ENCODE results near the gene CXCL14.

The CXCL14 gene

DNA sequence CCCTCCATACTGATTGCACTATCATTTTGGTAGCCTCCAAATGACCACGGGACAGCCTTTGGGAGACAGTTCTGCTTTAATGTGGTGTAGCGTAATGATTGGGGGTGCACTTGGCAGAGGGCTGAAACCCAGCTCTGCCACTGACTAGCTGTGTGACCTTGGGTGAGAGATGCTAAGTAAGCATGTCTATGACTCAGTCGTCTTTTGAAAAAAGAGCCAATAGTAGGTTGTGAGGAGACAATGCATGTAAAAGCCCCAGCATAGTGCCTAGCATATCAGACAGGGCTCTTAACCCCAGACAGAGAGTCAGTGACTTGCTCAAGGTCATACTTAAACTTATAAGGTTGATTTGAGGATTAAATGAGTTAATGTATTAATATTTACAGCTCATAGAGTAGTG, 18.0 kb upstream of the CXCL14 start:
- H3K36me3 ChIP-seq (ENCODE audit: control insufficient read depth, insufficient read depth, low read length): no peaks in the 10 kb centered on the region
- no peak overlapping the region for H3K27ac ChIP-seq (ENCODE audit: low read depth, low read length)
- H3K27me3 ChIP-seq (ENCODE audit: control insufficient read depth, insufficient read depth, low read length): peaks cover 23% of the 10 kb centered on the region; the same call in 1 of the 2 replicates
- H3K4me3 ChIP-seq (ENCODE audit: low read depth, low read length): no peak overlapping the region
- no peak overlapping the region for H3K9ac ChIP-seq (ENCODE audit: low read length)
- no peaks in the 10 kb centered on the region for H3K4me1 ChIP-seq (ENCODE audit: control insufficient read depth, insufficient read depth, low read length)
- H3K9me3 ChIP-seq (ENCODE audit: control insufficient read depth, insufficient read depth, low read depth, low read length): no peaks in the 10 kb centered on the region

DNA sequence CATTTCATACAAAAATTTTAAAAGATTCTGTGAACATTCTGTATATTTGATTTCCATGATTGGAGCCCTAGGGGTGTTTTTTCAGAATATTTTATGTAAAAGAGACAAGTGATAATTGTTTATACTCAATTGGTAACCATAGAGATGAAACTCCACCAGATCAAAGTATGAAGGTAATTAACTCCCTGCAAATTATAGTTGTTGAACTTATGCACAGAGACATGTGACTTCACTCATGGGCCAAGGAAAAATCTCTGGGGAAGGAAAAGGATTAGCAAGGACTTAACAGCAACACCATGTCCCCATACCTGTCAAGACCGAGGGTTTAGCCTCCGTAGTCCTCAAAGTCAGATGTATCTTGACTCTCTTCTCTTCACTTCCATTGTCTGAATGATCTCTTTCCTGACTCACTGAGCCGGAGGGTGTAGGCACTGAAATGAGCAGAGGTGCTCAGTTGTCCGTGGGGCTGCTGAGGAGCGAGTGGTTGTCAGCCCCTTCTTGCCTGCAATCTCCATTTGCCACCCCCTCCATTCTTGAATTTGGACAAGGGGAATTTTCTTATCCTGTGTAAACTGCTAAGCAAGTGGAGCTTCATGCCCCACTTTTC, 17.5 kb upstream of the CXCL14 start:
- Histone ChIP-seq H3K27ac (ENCODE audit: low read depth, low read length) (no peak overlapping the region), H3K9ac (ENCODE audit: low read length) (no peak overlapping the region)

DNA sequence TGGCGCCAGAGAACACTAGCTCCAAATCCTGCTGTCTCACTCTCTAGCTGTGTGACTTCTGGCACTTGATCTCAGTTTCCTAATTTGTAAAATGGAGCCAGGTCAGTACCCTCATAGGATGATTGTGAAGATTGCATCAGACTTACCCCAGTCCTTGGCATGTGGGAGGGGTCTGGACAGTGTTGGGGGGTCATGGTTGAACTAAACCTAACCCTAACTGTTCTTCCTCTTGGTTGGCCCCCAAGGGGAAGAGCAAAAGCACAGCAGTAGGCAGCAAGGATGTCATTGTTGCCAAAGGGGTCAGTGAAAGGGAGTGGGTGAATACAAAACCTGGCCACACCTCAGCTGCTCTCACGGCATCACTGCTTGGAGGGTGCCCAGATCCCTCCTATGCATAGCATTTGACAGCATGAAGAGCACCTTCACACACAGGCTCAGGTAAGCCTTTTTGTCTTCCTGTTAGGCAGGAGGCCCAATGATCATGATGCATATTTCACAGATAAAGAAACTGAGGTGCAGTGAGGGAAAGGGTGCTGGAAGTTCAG, 15.7 kb upstream of the CXCL14 start:
- no peak overlapping the region for H3K4me3 ChIP-seq (ENCODE audit: low read depth, low read length)
- no peak overlapping the region for H3K27ac ChIP-seq (ENCODE audit: low read depth, low read length)
- H3K9me3 ChIP-seq (ENCODE audit: control insufficient read depth, insufficient read depth, low read depth, low read length): no peaks in the 10 kb centered on the region
- H3K9ac ChIP-seq (ENCODE audit: low read length): no peak overlapping the region
- H3K4me1 ChIP-seq (ENCODE audit: control insufficient read depth, insufficient read depth, low read length): no peaks in the 10 kb centered on the region
- H3K36me3 ChIP-seq (ENCODE audit: control insufficient read depth, insufficient read depth, low read length): no peaks in the 10 kb centered on the region
- H3K27me3 ChIP-seq (ENCODE audit: control insufficient read depth, insufficient read depth, low read length): peaks cover 21% of the 10 kb centered on the region; the same call in 1 of the 2 replicates

More for the DNA sequence above, 17.5 kb upstream of the CXCL14 start:
- Histone ChIP-seq H3K4me1 (ENCODE audit: control insufficient read depth, insufficient read depth, low read length) (no peaks in the 10 kb centered on the region), H3K4me3 (ENCODE audit: low read depth, low read length) (no peak overlapping the region), H3K9me3 (ENCODE audit: control insufficient read depth, insufficient read depth, low read depth, low read length) (no peaks in the 10 kb centered on the region), H3K36me3 (ENCODE audit: control insufficient read depth, insufficient read depth, low read length) (no peaks in the 10 kb centered on the region), H3K27me3 (ENCODE audit: control insufficient read depth, insufficient read depth, low read length) (peaks cover 21% of the 10 kb centered on the region; the same call in 1 of the 2 replicates)

DNA sequence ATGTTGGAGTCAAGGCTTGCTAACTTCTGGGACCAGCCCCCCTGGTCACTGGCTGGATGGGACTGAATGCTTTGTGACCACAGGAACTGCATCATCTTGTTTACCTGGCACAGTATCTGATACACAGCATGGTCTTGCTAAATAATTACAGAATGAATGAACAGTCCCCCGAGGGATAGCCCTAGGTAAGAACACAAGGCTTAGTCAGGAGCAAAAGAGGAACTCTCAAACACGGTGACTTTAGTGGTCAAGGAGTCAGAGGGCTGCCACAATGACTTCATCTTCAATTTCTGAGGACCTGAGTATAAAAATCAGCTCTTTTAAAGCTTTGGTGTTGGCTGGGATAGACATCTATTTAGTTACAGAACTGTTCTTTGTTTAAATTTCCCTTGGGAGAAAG, 15.1 kb upstream of the CXCL14 start:
- H3K27me3 ChIP-seq (ENCODE audit: control insufficient read depth, insufficient read depth, low read length): peaks cover 20% of the 10 kb centered on the region; the same call in 1 of the 2 replicates
- H3K36me3 ChIP-seq (ENCODE audit: control insufficient read depth, insufficient read depth, low read length): no peaks in the 10 kb centered on the region
- no peak overlapping the region for H3K27ac ChIP-seq (ENCODE audit: low read depth, low read length)
- no peaks in the 10 kb centered on the region for H3K9me3 ChIP-seq (ENCODE audit: control insufficient read depth, insufficient read depth, low read depth, low read length)
- H3K9ac ChIP-seq (ENCODE audit: low read length): no peak overlapping the region
- H3K4me1 ChIP-seq (ENCODE audit: control insufficient read depth, insufficient read depth, low read length): no peaks in the 10 kb centered on the region
- H3K4me3 ChIP-seq (ENCODE audit: low read depth, low read length): no peak overlapping the region

DNA sequence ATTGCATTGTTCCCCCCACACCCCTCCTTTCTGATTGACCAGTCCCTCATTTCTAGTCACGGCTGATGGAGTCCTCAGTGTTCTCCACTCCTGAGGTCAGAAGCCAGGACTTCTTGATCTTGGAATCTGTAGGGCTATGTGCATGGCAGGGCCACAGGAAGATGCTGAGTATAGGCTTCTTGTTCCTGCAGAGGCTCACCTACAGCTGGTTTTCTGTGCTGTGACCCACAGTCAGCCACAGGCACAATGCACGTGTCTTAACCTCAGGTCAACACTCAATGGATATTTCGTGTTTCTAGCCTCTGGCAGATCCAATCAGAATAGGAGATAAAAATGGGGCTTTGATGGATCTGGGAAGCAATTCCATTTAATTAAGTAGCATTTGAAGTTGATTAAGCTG, 14.3 kb upstream of the CXCL14 start:
- Histone ChIP-seq H3K27me3 (ENCODE audit: control insufficient read depth, insufficient read depth, low read length) (peaks cover 18% of the 10 kb centered on the region; the same call in 1 of the 2 replicates), H3K9ac (ENCODE audit: low read length) (no peak overlapping the region), H3K27ac (ENCODE audit: low read depth, low read length) (no peak overlapping the region), H3K4me3 (ENCODE audit: low read depth, low read length) (no peak overlapping the region), H3K36me3 (ENCODE audit: control insufficient read depth, insufficient read depth, low read length) (no peaks in the 10 kb centered on the region), H3K9me3 (ENCODE audit: control insufficient read depth, insufficient read depth, low read depth, low read length) (no peaks in the 10 kb centered on the region), H3K4me1 (ENCODE audit: control insufficient read depth, insufficient read depth, low read length) (no peaks in the 10 kb centered on the region)

DNA sequence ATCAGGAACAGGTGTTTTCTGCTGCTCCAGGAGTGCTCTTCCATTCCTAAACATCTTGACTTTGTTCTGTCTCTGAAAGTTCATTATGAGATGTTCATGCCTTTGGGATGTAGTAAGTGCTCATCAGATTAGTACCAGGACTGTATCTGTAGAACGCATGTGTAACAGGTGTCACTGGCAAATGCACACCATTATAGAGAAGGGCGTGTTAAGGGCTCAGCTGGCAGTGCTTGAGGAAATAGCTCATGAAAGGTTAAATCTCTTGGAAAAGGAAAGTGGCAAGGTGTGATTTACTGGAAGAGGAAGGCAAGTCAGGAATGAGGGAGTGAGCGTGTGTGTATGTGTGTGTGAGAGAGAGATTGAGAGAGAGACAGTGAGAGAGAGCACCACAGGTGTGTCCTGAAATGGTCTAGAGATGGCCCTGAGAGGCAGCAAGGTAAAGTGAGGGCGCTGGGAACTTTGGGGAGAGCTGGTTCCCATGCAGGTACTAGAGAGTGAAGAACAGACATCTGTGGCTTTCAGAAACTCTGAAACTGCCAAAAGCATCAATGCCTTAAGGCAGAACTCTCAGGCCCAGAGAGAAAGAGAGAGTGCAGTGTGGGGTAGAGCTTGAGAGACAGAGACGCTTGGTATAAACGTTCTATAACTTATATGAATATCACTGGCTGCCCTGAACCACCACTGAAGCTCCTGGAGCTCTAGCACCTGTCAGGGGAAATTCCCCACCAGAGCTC, 13.7 kb upstream of the CXCL14 start:
- H3K27ac ChIP-seq (ENCODE audit: low read depth, low read length): no peak overlapping the region
- H3K27me3 ChIP-seq (ENCODE audit: control insufficient read depth, insufficient read depth, low read length): peaks cover 18% of the 10 kb centered on the region; the same call in 1 of the 2 replicates
- no peaks in the 10 kb centered on the region for H3K4me1 ChIP-seq (ENCODE audit: control insufficient read depth, insufficient read depth, low read length)
- H3K9ac ChIP-seq (ENCODE audit: low read length): no peak overlapping the region
- no peak overlapping the region for H3K4me3 ChIP-seq (ENCODE audit: low read depth, low read length)
- no peaks in the 10 kb centered on the region for H3K36me3 ChIP-seq (ENCODE audit: control insufficient read depth, insufficient read depth, low read length)
- no peaks in the 10 kb centered on the region for H3K9me3 ChIP-seq (ENCODE audit: control insufficient read depth, insufficient read depth, low read depth, low read length)

DNA sequence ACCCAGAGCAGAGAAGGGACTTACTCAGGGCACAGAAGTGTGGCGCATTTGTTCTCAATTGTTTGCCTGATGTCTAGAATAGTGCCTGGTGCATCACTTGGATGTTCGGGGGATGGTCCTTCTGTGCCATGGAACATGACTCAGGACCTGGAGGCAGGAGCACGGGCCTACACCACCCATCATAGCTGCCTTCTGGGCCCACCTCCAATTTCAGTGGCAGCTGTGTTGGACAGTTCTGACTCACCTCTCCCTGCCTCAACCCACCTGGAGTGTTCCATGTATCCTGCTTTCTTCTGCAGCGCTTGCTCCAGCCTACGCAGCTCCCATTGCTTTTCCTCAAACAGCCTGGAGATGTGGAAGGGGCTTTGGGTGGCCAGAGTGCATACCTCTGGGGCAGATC, 12.5 kb upstream of the CXCL14 start:
- H3K4me3 ChIP-seq (ENCODE audit: low read depth, low read length): no peak overlapping the region
- H3K9me3 ChIP-seq (ENCODE audit: control insufficient read depth, insufficient read depth, low read depth, low read length): no peaks in the 10 kb centered on the region
- no peaks in the 10 kb centered on the region for H3K4me1 ChIP-seq (ENCODE audit: control insufficient read depth, insufficient read depth, low read length)
- no peak overlapping the region for H3K9ac ChIP-seq (ENCODE audit: low read length)
- H3K27me3 ChIP-seq (ENCODE audit: control insufficient read depth, insufficient read depth, low read length): peaks cover 18% of the 10 kb centered on the region; the same call in 1 of the 2 replicates
- H3K36me3 ChIP-seq (ENCODE audit: control insufficient read depth, insufficient read depth, low read length): no peaks in the 10 kb centered on the region
- no peak overlapping the region for H3K27ac ChIP-seq (ENCODE audit: low read depth, low read length)

DNA sequence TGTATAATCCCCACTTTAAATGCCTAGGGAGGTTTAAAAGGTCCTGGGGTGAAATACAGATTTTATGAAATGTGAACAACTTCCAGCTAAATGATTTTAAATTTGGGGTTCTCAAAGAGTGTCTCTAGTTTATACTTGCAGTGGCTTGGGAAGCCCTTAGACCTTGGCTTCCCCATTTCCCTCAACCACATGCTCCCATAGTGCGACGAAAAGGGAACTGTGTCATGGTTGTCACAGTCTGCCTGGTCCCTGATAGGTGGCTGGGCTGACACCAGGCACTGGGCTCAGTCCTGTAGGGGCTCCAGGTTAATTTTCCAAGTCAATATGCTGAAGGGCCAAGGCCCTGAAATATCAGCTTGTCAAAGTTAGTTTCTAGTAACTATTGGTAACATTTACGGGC, 10.4 kb upstream of the CXCL14 start:
- no peak overlapping the region for H3K4me3 ChIP-seq (ENCODE audit: low read depth, low read length)
- no peak overlapping the region for H3K27ac ChIP-seq (ENCODE audit: low read depth, low read length)
- H3K9me3 ChIP-seq (ENCODE audit: control insufficient read depth, insufficient read depth, low read depth, low read length): no peaks in the 10 kb centered on the region
- no peaks in the 10 kb centered on the region for H3K4me1 ChIP-seq (ENCODE audit: control insufficient read depth, insufficient read depth, low read length)
- H3K27me3 ChIP-seq (ENCODE audit: control insufficient read depth, insufficient read depth, low read length): peaks cover 19% of the 10 kb centered on the region; the same call in 1 of the 2 replicates
- no peaks in the 10 kb centered on the region for H3K36me3 ChIP-seq (ENCODE audit: control insufficient read depth, insufficient read depth, low read length)
- no peak overlapping the region for H3K9ac ChIP-seq (ENCODE audit: low read length)

DNA sequence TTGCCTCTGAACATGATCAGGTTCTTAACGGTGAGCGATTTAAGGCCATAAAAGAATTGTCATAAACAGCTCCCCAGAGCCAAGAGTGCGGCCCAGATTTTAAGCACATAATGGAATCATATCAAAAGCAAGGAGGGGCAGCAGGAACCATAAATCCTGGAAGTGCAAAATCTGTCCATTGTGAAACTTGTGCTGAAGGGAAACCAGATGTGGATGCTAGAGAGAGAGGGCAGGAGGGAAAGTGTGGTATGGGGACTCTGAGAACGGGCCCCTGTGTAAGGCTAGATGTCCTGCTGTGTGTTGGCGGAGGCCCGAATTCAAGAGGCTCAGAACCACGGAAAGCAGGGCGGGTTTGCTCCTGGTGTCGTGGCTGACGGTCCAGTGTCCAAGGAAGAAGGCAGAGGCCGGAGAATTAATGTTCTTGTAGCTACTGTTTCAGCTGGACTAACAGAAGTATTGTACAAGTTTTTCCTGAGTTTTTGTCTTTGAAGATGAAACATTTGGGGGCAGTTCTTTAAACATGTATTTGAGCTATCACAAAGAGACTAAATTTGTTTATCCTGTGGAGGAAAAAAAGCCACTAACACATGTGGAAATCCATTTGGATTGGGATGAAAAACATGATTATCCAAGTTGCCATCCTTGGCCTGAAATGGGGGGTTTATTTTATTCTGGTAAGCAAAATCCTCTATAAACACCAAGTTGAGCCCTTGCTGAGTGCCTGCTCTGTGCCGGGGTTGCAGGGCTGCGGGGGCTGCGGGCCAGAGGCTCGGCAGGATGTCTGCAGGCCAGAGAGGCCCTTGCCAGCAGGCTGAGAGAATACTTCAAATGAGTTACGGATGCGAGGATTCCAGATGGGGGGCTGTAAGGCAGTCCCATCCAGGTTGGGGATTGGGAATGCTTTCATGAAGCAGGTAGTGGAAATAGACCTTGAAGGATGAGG, 9.2 kb upstream of the CXCL14 start:
- Histone ChIP-seq H3K36me3 (ENCODE audit: control insufficient read depth, insufficient read depth, low read length) (no peaks in the 10 kb centered on the region), H3K27ac (ENCODE audit: low read depth, low read length) (no peak overlapping the region), H3K4me3 (ENCODE audit: low read depth, low read length) (no peak overlapping the region), H3K9me3 (ENCODE audit: control insufficient read depth, insufficient read depth, low read depth, low read length) (no peaks in the 10 kb centered on the region), H3K9ac (ENCODE audit: low read length) (no peak overlapping the region), H3K4me1 (ENCODE audit: control insufficient read depth, insufficient read depth, low read length) (no peaks in the 10 kb centered on the region), H3K27me3 (ENCODE audit: control insufficient read depth, insufficient read depth, low read length) (peaks cover 28% of the 10 kb centered on the region; the same call in 1 of the 2 replicates)

DNA sequence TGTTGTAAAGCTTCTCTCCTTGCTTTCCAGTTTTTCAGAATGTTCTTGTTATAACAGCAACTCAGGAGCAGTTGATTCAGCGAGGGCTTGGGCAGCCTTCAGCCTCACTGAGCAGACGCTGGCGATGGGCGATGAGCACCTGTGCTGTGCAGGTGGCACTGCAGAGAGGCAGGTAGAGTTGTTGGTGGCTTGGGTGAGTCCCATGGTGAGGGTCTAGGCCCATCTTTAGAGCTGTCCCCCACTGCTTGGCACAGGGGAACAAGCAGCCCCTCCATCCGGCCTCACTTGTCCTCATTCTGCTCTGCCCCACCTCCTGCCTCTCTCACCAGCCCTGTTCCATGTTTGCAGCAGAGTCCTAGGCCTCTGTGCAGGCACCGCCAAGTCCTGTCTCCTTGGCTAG, 6.1 kb upstream of the CXCL14 start:
- H3K27me3 ChIP-seq (ENCODE audit: control insufficient read depth, insufficient read depth, low read length): peaks cover 42% of the 10 kb centered on the region
- no peaks in the 10 kb centered on the region for H3K36me3 ChIP-seq (ENCODE audit: control insufficient read depth, insufficient read depth, low read length)
- H3K27ac ChIP-seq (ENCODE audit: low read depth, low read length): no peak overlapping the region
- H3K4me1 ChIP-seq (ENCODE audit: control insufficient read depth, insufficient read depth, low read length): no peaks in the 10 kb centered on the region
- H3K9ac ChIP-seq (ENCODE audit: low read length): no peak overlapping the region
- no peak overlapping the region for H3K4me3 ChIP-seq (ENCODE audit: low read depth, low read length)
- H3K9me3 ChIP-seq (ENCODE audit: control insufficient read depth, insufficient read depth, low read depth, low read length): no peaks in the 10 kb centered on the region
